Measurements from ENCODE around the gene AIMP1.

DNA sequence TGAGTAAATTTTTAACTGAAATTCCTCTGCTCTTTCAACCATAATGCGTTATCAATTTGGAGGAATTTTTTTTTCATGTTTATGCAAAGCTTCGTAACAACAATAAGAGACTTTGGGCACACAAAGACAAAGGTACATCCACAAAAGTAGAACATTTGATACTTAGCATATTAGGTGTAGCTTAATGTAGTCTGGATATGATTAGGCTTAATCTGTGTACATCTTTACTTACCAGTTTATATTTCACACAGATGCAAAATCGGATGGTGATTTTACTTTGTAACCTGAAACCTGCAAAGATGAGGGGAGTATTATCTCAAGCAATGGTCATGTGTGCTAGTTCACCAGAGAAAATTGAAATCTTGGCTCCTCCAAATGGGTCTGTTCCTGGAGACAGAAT is 20.3 kb downstream of the AIMP1 start:
- TF ChIP-seq, protein P1, sequence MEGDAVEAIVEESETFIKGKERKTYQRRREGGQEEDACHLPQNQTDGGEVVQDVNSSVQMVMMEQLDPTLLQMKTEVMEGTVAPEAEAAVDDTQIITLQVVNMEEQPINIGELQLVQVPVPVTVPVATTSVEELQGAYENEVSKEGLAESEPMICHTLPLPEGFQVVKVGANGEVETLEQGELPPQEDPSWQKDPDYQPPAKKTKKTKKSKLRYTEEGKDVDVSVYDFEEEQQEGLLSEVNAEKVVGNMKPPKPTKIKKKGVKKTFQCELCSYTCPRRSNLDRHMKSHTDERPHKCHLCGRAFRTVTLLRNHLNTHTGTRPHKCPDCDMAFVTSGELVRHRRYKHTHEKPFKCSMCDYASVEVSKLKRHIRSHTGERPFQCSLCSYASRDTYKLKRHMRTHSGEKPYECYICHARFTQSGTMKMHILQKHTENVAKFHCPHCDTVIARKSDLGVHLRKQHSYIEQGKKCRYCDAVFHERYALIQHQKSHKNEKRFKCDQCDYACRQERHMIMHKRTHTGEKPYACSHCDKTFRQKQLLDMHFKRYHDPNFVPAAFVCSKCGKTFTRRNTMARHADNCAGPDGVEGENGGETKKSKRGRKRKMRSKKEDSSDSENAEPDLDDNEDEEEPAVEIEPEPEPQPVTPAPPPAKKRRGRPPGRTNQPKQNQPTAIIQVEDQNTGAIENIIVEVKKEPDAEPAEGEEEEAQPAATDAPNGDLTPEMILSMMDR (IDR thresholded peaks at IDR 0.05; ENCODE audit: low read depth, low read length), result no peak
- no peak for TF ChIP-seq EZH2phosphoT487 (IDR thresholded peaks at IDR 0.05; ENCODE audit: low read depth)
